ENCODE measurements around the gene SHISA3. TPM values are rescaled to one million over a fixed set of nuclear protein-coding genes. Genes with fewer than 3 reads are reported as not detected.
A peak's percentile ranks its signal among the peaks of the same experiment; 100 is the strongest.

The SHISA3 gene
- total RNA-seq, 1 experiment from 2014 or later = 6.0 TPM

DNA sequence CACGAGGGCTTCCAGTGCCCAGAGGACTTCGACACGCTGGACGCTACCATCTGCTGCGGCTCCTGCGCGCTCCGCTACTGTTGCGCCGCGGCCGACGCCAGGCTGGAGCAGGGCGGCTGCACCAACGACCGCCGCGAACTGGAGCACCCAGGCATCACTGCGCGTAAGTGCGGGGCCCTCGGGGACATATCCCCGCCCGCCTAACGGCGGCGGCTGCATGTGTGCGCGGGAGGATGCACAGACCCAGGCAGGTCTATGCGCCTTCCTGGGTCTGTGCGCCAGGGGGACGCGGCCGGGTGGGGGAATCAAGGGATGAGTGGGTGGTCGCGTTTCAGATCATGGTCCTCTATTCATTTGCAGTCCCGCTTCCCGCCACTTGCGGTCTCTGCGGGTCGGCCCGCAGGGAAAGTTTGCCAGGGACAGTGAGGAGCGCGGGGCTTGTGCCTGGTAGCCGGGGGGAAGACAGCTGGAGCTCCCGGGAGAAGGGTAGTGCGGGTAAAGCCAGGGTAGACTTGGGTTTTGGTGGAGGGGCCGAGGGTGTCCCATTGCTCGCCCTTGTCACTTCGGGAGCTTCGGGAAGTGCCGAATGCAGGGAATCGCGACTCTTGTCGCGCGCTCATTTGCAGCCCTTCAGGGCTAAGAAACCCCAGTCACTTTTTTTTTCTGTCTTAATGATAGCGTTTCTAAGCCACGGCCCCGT, 1.0 kb downstream of the SHISA3 start:
- H3K27ac Mint-ChIP-seq = no peak overlapping the region
- TF ChIP-seq TEAD1 (CRISPR knock-in tag; IDR thresholded peaks at IDR 0.05) = peak; percentile 47; the same call in 1 of the 2 replicates
- TF ChIP-seq, protein P1, sequence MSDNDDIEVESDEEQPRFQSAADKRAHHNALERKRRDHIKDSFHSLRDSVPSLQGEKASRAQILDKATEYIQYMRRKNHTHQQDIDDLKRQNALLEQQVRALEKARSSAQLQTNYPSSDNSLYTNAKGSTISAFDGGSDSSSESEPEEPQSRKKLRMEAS (CRISPR knock-in tag; IDR thresholded peaks at IDR 0.05) = peak; percentile 74; the same call in 1 of the 2 replicates
- TF ChIP-seq, protein P2, sequence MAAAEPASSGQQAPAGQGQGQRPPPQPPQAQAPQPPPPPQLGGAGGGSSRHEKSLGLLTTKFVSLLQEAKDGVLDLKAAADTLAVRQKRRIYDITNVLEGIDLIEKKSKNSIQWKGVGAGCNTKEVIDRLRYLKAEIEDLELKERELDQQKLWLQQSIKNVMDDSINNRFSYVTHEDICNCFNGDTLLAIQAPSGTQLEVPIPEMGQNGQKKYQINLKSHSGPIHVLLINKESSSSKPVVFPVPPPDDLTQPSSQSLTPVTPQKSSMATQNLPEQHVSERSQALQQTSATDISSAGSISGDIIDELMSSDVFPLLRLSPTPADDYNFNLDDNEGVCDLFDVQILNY (CRISPR knock-in tag; IDR thresholded peaks at IDR 0.05) = peak; percentile 40; the same call in 1 of the 2 replicates
- TF ChIP-seq, protein P3, sequence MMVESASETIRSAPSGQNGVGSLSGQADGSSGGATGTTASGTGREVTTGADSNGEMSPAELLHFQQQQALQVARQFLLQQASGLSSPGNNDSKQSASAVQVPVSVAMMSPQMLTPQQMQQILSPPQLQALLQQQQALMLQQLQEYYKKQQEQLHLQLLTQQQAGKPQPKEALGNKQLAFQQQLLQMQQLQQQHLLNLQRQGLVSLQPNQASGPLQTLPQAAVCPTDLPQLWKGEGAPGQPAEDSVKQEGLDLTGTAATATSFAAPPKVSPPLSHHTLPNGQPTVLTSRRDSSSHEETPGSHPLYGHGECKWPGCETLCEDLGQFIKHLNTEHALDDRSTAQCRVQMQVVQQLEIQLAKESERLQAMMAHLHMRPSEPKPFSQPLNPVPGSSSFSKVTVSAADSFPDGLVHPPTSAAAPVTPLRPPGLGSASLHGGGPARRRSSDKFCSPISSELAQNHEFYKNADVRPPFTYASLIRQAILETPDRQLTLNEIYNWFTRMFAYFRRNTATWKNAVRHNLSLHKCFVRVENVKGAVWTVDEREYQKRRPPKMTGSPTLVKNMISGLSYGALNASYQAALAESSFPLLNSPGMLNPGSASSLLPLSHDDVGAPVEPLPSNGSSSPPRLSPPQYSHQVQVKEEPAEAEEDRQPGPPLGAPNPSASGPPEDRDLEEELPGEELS (CRISPR knock-in tag; IDR thresholded peaks at IDR 0.05) = peak; percentile 13; the same call in 1 of the 2 replicates
- TF ChIP-seq, protein P4, sequence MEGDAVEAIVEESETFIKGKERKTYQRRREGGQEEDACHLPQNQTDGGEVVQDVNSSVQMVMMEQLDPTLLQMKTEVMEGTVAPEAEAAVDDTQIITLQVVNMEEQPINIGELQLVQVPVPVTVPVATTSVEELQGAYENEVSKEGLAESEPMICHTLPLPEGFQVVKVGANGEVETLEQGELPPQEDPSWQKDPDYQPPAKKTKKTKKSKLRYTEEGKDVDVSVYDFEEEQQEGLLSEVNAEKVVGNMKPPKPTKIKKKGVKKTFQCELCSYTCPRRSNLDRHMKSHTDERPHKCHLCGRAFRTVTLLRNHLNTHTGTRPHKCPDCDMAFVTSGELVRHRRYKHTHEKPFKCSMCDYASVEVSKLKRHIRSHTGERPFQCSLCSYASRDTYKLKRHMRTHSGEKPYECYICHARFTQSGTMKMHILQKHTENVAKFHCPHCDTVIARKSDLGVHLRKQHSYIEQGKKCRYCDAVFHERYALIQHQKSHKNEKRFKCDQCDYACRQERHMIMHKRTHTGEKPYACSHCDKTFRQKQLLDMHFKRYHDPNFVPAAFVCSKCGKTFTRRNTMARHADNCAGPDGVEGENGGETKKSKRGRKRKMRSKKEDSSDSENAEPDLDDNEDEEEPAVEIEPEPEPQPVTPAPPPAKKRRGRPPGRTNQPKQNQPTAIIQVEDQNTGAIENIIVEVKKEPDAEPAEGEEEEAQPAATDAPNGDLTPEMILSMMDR (IDR thresholded peaks at IDR 0.05) = 0 out of 2 replicates have a peak, but pooled peaks have one; percentile 29
- TF ChIP-seq, protein P5, sequence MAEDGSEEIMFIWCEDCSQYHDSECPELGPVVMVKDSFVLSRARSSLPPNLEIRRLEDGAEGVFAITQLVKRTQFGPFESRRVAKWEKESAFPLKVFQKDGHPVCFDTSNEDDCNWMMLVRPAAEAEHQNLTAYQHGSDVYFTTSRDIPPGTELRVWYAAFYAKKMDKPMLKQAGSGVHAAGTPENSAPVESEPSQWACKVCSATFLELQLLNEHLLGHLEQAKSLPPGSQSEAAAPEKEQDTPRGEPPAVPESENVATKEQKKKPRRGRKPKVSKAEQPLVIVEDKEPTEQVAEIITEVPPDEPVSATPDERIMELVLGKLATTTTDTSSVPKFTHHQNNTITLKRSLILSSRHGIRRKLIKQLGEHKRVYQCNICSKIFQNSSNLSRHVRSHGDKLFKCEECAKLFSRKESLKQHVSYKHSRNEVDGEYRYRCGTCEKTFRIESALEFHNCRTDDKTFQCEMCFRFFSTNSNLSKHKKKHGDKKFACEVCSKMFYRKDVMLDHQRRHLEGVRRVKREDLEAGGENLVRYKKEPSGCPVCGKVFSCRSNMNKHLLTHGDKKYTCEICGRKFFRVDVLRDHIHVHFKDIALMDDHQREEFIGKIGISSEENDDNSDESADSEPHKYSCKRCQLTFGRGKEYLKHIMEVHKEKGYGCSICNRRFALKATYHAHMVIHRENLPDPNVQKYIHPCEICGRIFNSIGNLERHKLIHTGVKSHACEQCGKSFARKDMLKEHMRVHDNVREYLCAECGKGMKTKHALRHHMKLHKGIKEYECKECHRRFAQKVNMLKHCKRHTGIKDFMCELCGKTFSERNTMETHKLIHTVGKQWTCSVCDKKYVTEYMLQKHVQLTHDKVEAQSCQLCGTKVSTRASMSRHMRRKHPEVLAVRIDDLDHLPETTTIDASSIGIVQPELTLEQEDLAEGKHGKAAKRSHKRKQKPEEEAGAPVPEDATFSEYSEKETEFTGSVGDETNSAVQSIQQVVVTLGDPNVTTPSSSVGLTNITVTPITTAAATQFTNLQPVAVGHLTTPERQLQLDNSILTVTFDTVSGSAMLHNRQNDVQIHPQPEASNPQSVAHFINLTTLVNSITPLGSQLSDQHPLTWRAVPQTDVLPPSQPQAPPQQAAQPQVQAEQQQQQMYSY (CRISPR knock-in tag; IDR thresholded peaks at IDR 0.05) = 0 out of 2 replicates have a peak, but pooled peaks have one; percentile 32
- TF ChIP-seq, protein P6, sequence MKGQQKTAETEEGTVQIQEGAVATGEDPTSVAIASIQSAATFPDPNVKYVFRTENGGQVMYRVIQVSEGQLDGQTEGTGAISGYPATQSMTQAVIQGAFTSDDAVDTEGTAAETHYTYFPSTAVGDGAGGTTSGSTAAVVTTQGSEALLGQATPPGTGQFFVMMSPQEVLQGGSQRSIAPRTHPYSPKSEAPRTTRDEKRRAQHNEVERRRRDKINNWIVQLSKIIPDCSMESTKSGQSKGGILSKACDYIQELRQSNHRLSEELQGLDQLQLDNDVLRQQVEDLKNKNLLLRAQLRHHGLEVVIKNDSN (CRISPR knock-in tag; IDR thresholded peaks at IDR 0.05) = peak; percentile 47; the same call in 1 of the 2 replicates
- TF ChIP-seq, protein P7, sequence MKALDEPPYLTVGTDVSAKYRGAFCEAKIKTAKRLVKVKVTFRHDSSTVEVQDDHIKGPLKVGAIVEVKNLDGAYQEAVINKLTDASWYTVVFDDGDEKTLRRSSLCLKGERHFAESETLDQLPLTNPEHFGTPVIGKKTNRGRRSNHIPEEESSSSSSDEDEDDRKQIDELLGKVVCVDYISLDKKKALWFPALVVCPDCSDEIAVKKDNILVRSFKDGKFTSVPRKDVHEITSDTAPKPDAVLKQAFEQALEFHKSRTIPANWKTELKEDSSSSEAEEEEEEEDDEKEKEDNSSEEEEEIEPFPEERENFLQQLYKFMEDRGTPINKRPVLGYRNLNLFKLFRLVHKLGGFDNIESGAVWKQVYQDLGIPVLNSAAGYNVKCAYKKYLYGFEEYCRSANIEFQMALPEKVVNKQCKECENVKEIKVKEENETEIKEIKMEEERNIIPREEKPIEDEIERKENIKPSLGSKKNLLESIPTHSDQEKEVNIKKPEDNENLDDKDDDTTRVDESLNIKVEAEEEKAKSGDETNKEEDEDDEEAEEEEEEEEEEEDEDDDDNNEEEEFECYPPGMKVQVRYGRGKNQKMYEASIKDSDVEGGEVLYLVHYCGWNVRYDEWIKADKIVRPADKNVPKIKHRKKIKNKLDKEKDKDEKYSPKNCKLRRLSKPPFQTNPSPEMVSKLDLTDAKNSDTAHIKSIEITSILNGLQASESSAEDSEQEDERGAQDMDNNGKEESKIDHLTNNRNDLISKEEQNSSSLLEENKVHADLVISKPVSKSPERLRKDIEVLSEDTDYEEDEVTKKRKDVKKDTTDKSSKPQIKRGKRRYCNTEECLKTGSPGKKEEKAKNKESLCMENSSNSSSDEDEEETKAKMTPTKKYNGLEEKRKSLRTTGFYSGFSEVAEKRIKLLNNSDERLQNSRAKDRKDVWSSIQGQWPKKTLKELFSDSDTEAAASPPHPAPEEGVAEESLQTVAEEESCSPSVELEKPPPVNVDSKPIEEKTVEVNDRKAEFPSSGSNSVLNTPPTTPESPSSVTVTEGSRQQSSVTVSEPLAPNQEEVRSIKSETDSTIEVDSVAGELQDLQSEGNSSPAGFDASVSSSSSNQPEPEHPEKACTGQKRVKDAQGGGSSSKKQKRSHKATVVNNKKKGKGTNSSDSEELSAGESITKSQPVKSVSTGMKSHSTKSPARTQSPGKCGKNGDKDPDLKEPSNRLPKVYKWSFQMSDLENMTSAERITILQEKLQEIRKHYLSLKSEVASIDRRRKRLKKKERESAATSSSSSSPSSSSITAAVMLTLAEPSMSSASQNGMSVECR (CRISPR knock-in tag; IDR thresholded peaks at IDR 0.05; ENCODE audit: borderline replicate concordance) = peak; percentile 50; the same call in 1 of the 2 replicates
- TF ChIP-seq ETV6 (CRISPR knock-in tag; IDR thresholded peaks at IDR 0.05) = 0 out of 2 replicates have a peak, but pooled peaks have one; percentile 8
- no peak for TF ChIP-seq FOXK1 (CRISPR knock-in tag; IDR thresholded peaks at IDR 0.05)
- TF ChIP-seq, protein P8, sequence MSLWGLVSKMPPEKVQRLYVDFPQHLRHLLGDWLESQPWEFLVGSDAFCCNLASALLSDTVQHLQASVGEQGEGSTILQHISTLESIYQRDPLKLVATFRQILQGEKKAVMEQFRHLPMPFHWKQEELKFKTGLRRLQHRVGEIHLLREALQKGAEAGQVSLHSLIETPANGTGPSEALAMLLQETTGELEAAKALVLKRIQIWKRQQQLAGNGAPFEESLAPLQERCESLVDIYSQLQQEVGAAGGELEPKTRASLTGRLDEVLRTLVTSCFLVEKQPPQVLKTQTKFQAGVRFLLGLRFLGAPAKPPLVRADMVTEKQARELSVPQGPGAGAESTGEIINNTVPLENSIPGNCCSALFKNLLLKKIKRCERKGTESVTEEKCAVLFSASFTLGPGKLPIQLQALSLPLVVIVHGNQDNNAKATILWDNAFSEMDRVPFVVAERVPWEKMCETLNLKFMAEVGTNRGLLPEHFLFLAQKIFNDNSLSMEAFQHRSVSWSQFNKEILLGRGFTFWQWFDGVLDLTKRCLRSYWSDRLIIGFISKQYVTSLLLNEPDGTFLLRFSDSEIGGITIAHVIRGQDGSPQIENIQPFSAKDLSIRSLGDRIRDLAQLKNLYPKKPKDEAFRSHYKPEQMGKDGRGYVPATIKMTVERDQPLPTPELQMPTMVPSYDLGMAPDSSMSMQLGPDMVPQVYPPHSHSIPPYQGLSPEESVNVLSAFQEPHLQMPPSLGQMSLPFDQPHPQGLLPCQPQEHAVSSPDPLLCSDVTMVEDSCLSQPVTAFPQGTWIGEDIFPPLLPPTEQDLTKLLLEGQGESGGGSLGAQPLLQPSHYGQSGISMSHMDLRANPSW (CRISPR knock-in tag; conservative IDR thresholded peaks at IDR 0.05; ENCODE audit: low read depth) = no peak
- no peak for TF ChIP-seq ZNF317 (CRISPR knock-in tag; IDR thresholded peaks at IDR 0.05; ENCODE audit: borderline replicate concordance, low read depth)
- ATAC-seq (peak; percentile 27), DNase-seq (ENCODE audit: low spot score) (peak; percentile 64)
- H3K9me3 Mint-ChIP-seq = no peaks in the 10 kb centered on the region
- CTCF ChIA-PET = interaction anchor here (1.2 to 6.6 kb wide), 6 partner anchors 27 to 170 kb away, joined by 3 to 66 read pairs (median 5); no protein-coding TSS in a partner anchor
- H3K27me3 Mint-ChIP-seq (ENCODE audit: low read depth) = peaks cover 70% of the 10 kb centered on the region
- H3K4me1 Mint-ChIP-seq = peaks cover 57% of the 10 kb centered on the region
- H3K4me3 Mint-ChIP-seq = peak overlapping the region; percentile 82
- POLR2A ChIA-PET = no interaction called here
- no peaks in the 10 kb centered on the region for H3K36me3 Mint-ChIP-seq

All from WTC11 (cell line).